NCI-H526 (cell line): ENCODE measurements around the gene MAPK14.
"Not testable (repeated sequence)": the region's sequence is repeated elsewhere in the genome, so short reads cannot be mapped to it uniquely, and the experiment has no call there.

Experiments used
- DNase-seq, 2 experiments: peaks; one replicate each; lab custom pipeline; 2025; lab: John Stamatoyannopoulos, UW

Gene MAPK14

GRCh38 chr6:36027501-36028087 lies at the start of gene MAPK14:
TSS of gene MAPK14 (plus strand) at chr6:36027808. CDS start at chr6:36028158, 350 bp downstream.
- peak; percentile 100 for DNase-seq

- DNase-seq: not testable (repeated sequence)
Measured at GRCh38 chr6:35980126-35980525, 47.5 kb upstream of the MAPK14 start.

- DNase-seq: no peak
Measured at GRCh38 chr6:35980991-35981645, 46.5 kb upstream of the MAPK14 start.

- no peak for DNase-seq
Measured at GRCh38 chr6:35984701-35985100, 42.9 kb upstream of the MAPK14 start.

GRCh38 chr6:35988047-35988446 lies 39.6 kb upstream of the MAPK14 start:
- DNase-seq: not testable (repeated sequence)

DNA sequence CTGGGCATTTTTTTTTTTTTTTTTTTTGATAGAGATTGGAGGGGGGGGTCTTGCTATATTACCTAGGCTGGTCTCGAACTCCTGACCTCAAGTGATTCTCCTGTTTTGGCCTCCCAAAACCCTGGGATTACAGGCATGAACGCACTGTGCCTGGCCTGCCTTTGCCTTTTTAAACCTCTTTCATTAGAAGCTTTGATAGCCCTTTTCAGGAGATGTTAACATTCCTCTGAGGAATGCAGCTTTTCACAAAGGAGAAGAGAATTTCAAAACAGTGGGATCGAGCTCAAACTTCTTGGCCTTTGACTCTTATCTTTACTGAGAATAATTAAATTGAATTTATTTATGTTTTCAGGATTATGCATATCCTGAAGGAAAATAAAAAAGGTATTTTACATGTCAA lies 34.5 kb upstream of the MAPK14 start:
- DNase-seq: no peak

GRCh38 chr6:36000451-36000850 lies 27.2 kb upstream of the MAPK14 start:
- no peak for DNase-seq

DNA sequence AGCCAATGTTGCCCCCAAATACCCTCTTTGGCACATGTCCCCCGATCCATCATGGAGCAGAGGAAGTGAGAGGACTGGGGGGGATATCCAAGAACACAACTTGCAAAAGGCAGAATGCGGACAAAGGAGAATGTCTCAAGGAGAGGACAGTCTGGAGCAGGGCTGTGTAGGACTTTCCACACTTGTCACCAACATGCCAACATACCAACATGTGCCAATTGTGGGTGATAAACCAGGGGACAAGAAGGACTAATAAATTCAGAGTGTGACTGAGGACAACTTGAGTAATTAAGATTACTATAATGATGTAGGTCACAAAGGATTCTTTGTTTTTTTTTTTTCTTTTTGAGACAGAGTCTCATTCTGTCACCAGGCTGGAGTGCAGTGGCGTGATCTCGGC lies 11.9 kb upstream of the MAPK14 start:
- DNase-seq: no peak

DNA sequence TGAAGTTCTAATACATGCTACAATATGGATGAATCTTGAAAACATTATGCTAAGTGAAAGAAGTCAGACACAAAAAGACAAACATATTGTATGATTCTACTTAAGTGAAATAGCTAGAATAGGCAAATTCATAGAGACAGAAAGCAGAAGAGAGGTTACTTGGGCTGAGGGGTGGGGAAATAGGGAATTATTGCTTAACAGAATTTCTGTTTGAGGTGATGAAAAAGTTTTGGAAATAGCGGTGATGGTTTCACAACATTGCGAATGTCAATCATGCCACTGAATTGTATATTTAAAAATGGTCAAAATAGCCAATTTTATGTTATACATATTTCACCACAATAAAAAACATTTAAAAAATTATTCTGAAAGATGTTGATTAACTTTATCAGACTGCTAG lies 9.3 kb upstream of the MAPK14 start:
- DNase-seq: no peak

GRCh38 chr6:36019167-36019566 lies 8.4 kb upstream of the MAPK14 start:
- DNase-seq: no peak

GRCh38 chr6:36020154-36020553 lies 7.5 kb upstream of the MAPK14 start:
- no peak for DNase-seq

GRCh38 chr6:36023996-36024795 lies 3.4 kb upstream of the MAPK14 start, which contains the start of gene SLC26A8:
TSS of gene SLC26A8 (minus strand) at chr6:36024641. CDS start at chr6:36019707, 4,934 bp downstream.
- DNase-seq: peak; percentile 44 to 80

GRCh38 chr6:36025260-36025931 lies 2.2 kb upstream of the MAPK14 start:
- DNase-seq: no peak

GRCh38 chr6:36025932-36026327 lies 1.7 kb upstream of the MAPK14 start:
- DNase-seq: no peak

DNA sequence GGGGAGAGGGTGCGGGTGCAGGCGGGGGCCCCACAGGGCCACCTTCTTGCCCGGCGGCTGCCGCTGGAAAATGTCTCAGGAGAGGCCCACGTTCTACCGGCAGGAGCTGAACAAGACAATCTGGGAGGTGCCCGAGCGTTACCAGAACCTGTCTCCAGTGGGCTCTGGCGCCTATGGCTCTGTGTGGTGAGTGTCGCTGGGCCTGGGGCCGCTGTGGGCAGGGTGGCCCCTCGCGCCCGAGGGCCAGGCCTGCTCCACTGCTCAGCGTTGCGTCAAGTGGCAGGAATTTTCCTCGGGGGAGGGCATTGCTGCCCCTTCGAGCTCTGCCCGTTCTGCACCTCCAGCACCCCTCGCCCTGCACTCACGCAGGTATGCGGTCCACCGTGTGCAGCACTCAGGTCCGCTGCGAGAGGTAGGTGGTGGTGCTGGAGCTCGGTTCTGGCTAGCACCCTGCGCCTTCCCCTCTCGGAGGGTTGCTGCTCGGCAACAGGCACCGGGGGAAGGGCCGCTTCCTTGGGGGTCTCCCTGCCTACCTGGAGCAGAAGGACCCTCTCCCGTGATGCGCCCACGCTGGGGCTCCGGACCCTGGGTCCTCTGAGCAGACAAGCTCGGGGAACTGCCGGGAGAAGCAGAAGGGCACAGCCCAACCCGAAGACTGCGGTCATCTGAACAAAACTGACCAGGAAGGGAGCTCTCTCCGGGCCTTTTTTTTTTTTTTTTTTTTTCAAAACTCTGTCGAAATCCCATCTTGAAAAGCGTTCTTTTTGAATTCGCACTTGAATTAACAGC lies 674 bp downstream of the MAPK14 start:
- DNase-seq: peak; percentile 22 to 78

DNA sequence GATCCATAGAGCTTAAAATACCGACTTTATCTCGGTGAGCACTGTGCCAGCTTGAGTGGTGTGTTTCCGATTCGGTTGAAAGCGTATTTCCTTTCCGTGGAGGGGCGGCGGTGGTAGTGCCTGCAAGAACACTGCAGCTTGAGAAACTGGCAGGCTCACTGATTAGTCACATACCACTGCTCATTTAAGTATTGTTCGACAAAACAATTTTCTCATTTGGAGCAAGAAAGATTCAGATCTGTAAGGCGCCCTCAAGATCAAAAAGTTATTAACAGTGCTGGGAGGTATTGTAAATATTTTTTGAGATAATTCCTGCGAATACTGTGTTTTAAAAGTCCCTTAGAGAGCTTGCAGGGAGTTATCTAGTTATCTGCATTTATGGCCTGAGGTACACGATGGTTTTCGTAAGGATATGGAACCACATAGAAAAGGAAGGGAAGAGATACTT lies 1.3 kb downstream of the MAPK14 start:
- peak; percentile 61 to 78 for DNase-seq

DNA sequence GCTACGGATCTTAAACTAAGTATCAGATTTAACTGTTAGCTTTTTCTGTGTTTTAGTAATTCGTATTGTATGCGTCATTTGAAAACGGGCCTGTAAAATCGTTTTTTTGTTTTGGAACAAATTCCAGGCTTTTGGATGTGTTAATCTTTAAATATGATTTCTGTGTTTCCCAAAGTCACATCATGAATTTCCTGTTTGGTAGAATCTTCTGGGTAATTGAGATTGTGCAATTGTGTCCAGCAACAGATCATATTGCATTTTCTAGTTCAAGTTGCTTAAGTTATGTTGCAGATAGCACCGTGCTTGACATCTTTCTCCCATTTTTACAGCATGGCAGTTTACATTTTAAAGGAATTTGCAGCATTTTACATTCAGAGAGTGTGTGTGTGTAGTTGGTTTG lies 1.9 kb downstream of the MAPK14 start:
- DNase-seq: peak in 1 of 2 experiments; percentile 9

DNA sequence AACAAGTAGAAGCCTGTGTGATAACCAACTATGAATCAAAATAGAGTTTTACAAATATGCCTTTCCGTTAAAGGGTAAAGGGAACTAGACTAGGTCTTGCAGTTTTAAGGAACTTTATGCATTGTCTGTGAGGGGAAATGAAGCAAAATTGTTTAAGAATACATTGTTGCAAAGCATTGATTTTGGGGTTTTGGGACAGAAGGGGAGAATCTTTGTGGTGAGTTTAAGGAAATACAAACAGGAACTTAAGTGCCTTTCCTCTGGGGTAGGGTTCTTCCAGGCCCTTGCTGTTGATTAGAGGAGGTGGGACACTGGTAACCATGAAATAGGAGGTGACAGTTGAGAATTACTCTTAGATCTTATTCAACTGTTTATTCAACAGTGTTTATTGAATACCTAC lies 4.7 kb downstream of the MAPK14 start:
- DNase-seq: no peak

- not testable (repeated sequence) for DNase-seq
Measured at GRCh38 chr6:36033144-36033543, 5.5 kb downstream of the MAPK14 start.

DNA sequence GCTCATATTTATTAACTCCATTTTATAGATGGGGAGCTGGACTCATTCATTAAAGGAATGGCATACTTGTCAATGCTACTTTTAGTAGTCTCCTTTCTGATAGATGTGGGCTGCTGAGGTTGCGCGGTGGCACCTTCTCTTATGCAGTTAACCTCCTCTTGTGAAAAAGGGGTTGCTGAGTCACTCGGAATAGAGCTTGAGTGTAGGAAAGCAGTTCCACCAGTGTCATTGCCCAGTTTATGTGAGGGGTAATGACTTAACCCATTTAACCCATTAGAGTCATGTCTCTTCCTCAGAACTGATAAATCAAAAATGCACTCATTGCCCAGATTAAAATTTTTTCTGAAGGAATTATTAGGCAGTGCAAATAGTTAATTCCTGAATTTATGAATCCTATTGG lies 6.3 kb downstream of the MAPK14 start:
- DNase-seq: no peak

DNA sequence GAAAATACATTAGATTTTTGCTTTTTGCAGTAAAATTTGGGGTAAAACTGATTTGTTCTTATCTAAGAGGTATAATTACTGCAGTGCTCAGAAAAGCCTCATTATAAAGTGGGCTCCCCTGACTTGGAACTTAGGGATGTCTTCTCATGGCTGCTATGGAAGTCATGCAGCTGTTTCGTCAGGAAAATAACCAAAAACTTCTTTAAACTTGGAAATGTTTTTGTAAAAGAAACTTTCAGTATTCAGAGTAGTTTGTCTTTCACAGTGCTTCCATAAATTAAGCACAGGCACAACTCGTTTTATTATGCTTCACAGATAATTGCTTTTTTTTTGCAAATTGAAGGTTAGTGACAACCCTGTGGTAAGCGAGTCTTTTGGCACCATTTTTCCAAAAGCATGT lies 6.8 kb downstream of the MAPK14 start:
- no peak for DNase-seq

DNA sequence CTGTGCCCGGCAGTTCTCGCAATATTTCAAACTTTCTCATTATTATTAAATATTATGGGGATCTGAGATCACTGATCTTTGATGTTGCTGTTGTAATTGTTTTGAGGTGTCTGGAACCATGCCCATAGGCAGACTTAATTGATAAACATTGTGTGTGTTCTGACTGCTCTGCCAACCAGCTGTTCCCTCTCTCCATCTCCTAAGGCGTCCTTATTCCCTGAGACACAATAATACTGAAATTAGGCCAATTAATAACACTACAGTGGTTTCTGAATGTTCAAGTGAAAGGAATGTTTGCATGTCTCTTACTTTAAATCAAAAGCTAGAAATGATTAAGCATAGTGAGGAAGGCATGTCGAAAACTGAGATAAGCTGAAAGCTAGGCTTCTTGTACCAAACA lies 7.6 kb downstream of the MAPK14 start:
- no peak for DNase-seq
